Caco-2 (cell line): ENCODE results near the gene ATM. TPM values are rescaled to one million over a fixed set of nuclear protein-coding genes. Genes with fewer than 3 reads are reported as not detected.

Experiments used
- BruUV-seq: library from RNA; stranded (reverse); fragments of 400-500 nt; replicated peaks from 2 replicates; lab custom pipeline; 2021; lab: Mats Ljungman, UMichigan
- CTCF ChIA-PET: fragments of 300-600 bp; sonication (Branson Sonifier 250); formaldehyde crosslinking; loops from one replicate; lab custom pipeline; 2022; ENCODE audit warnings: antibody characterized with exemption; lab: Charles Lee
- POLR2A ChIA-PET: fragments of 300-600 bp; sonication (Branson Sonifier 250); formaldehyde crosslinking; loops from one replicate; lab custom pipeline; 2022; ENCODE audit warnings: antibody characterized with exemption; lab: Charles Lee
- DNase-seq, 2 experiments: peaks; one replicate each; pipeline versions ENCODE4 v3.0.0 to v3.0.0-alpha.2; 2020 to 2022
- H3K27me3 ChIP-seq: replicated peaks from 2 replicates; pipeline ENCODE4 v1.6.0; 2011; ENCODE audit warnings: low read length; ENCODE audit not compliant: control insufficient read depth, insufficient read depth
- H3K36me3 ChIP-seq: 2 replicates; pipeline ENCODE4 v1.5.1; 2011; ENCODE audit warnings: low read length; ENCODE audit not compliant: control insufficient read depth, insufficient read depth
- H3K4me1 ChIP-seq: fragments of 250-450 bp; sonication (Bioruptor Pico); 2 replicates; pipeline ENCODE4 v1.5.1; 2020; ENCODE audit warnings: mild to moderate bottlenecking
- H3K4me3 ChIP-seq: 2 replicates; pipeline ENCODE4 v1.5.1; 2011; ENCODE audit warnings: low read depth, mild to moderate bottlenecking, control low read depth, low read length
- H3K9me3 ChIP-seq: fragments of 250-450 bp; sonication (Bioruptor Pico); 2 replicates; pipeline ENCODE4 v1.5.1; 2020; ENCODE audit warnings: mild to moderate bottlenecking, moderate library complexity
- H3K27ac Mint-ChIP-seq: one replicate; pipeline ENCODE4 v1.8.0; 2022; ENCODE audit warnings: mixed read lengths; ENCODE audit not compliant: unreplicated experiment
- H3K27me3 Mint-ChIP-seq: one replicate; pipeline ENCODE4 v1.8.0; 2022; ENCODE audit warnings: mixed read lengths; ENCODE audit not compliant: insufficient read depth, unreplicated experiment
- H3K36me3 Mint-ChIP-seq: one replicate; pipeline ENCODE4 v1.8.0; 2022; ENCODE audit warnings: mild to moderate bottlenecking, mixed read lengths; ENCODE audit not compliant: insufficient read depth, unreplicated experiment
- H3K4me1 Mint-ChIP-seq: one replicate; pipeline ENCODE4 v1.8.0; 2022; ENCODE audit warnings: low read depth, mixed read lengths; ENCODE audit not compliant: unreplicated experiment
- H3K4me3 Mint-ChIP-seq: one replicate; pipeline ENCODE4 v1.8.0; 2022; ENCODE audit warnings: mild to moderate bottlenecking, moderate library complexity, mixed read lengths; ENCODE audit not compliant: unreplicated experiment
- H3K9me3 Mint-ChIP-seq: one replicate; pipeline ENCODE4 v1.8.0; 2022; ENCODE audit warnings: mixed read lengths; ENCODE audit not compliant: unreplicated experiment
- CTCF ChIP-seq, 2 experiments: fragments of 200-600 bp in 1 of 2; IDR thresholded peaks; 1 replicate in 1 of 2; 2 replicates in 1 of 2; pipeline versions ENCODE4 v1.5.1 to v1.8.0; 2011 to 2022; ENCODE audit warnings: antibody characterized with exemption in 1 of 2, control low read depth in 1 of 2, inconsistent platforms in 1 of 2, low read depth in 1 of 2, low read length in 1 of 2, mild to moderate bottlenecking in 1 of 2, moderate library complexity in 1 of 2; ENCODE audit not compliant: insufficient read depth in 1 of 2, severe bottlenecking in 1 of 2, unreplicated experiment in 1 of 2
- intact Hi-C: fragments of 100-400 bp; cut with micrococcal nuclease; formaldehyde crosslinking; loops from one replicate; pipeline ENCODE4 v1.10.0; 2022; ENCODE audit not compliant: unreplicated experiment
- total RNA-seq: library from RNA; stranded (reverse); gene quantifications from 2 replicates; pipeline ENCODE4 v1.2.3, GENCODE V29; 2022

The ATM gene
- total RNA-seq, 1 experiment from 2014 or later = 77.1 TPM

GRCh38 chr11:108224911-108225786 is 2.3 kb downstream of the ATM start:
- H3K4me3 ChIP-seq = no peak overlapping the region
- H3K36me3 ChIP-seq = peaks cover 4% of the 10 kb centered on the region
- H3K36me3 Mint-ChIP-seq = peaks cover 27% of the 10 kb centered on the region
- DNase-seq = no peak
- peaks cover 8% of the 10 kb centered on the region for H3K4me1 Mint-ChIP-seq
- no TSS peak for BruUV-seq
- no peaks in the 10 kb centered on the region for H3K9me3 Mint-ChIP-seq
- CTCF ChIA-PET = no interaction called here
- intact Hi-C loops = loop anchor here (5.0 kb wide), 1 partner anchor 192 kb away; no protein-coding TSS in a partner anchor
- TF ChIP-seq CTCF (IDR thresholded peaks at IDR 0.05; ENCODE audit: insufficient read depth in 1 of 2, low read depth in 1 of 2, low read length in 1 of 2, severe bottlenecking in 1 of 2, unreplicated experiment in 1 of 2) = no peak
- no peaks in the 10 kb centered on the region for H3K9me3 ChIP-seq
- no peaks in the 10 kb centered on the region for H3K27me3 Mint-ChIP-seq
- no peaks in the 10 kb centered on the region for H3K27me3 ChIP-seq
- no peak overlapping the region for H3K27ac Mint-ChIP-seq
- peaks cover 15% of the 10 kb centered on the region for H3K4me1 ChIP-seq
- POLR2A ChIA-PET = no interaction called here
- no peak overlapping the region for H3K4me3 Mint-ChIP-seq

GRCh38 chr11:108226036-108226435 is 3.2 kb downstream of the ATM start:
- Mint-ChIP-seq H3K4me1 (no peaks in the 10 kb centered on the region), H3K27ac (no peak overlapping the region), H3K4me3 (no peak overlapping the region), H3K27me3 (no peaks in the 10 kb centered on the region), H3K9me3 (no peaks in the 10 kb centered on the region), H3K36me3 (peaks cover 31% of the 10 kb centered on the region)
- Histone ChIP-seq H3K27me3 (no peaks in the 10 kb centered on the region), H3K4me3 (no peak overlapping the region), H3K9me3 (no peaks in the 10 kb centered on the region), H3K36me3 (peaks cover 4% of the 10 kb centered on the region), H3K4me1 (peaks cover 9% of the 10 kb centered on the region)
- no TSS peak for BruUV-seq
- ChIA-PET CTCF (interaction anchor here (0.5 kb wide), 1 partner anchor 13 kb away, joined by 6 read pairs; no protein-coding TSS in a partner anchor), POLR2A (no interaction called here)
- intact Hi-C loops = no loop called here
- no peak for TF ChIP-seq CTCF (IDR thresholded peaks at IDR 0.05; ENCODE audit: insufficient read depth in 1 of 2, low read depth in 1 of 2, low read length in 1 of 2, severe bottlenecking in 1 of 2, unreplicated experiment in 1 of 2)
- no peak for DNase-seq

DNA sequence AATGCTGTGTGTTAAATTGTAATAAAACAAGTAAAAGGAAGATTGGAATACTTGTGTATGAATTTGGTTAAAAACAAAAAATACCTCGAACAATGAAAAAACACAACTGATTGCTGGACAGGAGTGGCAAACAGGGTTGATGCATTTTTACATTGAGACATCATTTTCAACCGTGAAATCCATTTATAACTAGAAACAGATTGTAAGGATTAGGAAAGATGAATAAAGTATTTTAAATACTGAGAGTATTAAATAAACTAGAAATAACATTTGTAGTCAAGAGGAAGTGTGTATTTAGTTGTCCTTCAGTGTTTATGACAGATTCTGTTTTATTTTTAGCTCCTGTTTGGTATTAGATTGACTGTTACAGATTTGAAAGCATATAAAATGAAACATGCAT is 5.4 kb downstream of the ATM start:
- H3K27me3 Mint-ChIP-seq = no peaks in the 10 kb centered on the region
- CTCF ChIA-PET = no interaction called here

More for the DNA sequence above, 5.4 kb downstream of the ATM start:
- DNase-seq = no peak
- no peak overlapping the region for H3K27ac Mint-ChIP-seq
- Histone ChIP-seq H3K9me3 (no peaks in the 10 kb centered on the region), H3K36me3 (peaks cover 4% of the 10 kb centered on the region), H3K4me1 (peaks cover 9% of the 10 kb centered on the region), H3K4me3 (no peak overlapping the region), H3K27me3 (no peaks in the 10 kb centered on the region)
- intact Hi-C loops = no loop called here
- TF ChIP-seq CTCF (IDR thresholded peaks at IDR 0.05; ENCODE audit: insufficient read depth in 1 of 2, low read depth in 1 of 2, low read length in 1 of 2, severe bottlenecking in 1 of 2, unreplicated experiment in 1 of 2) = no peak
- H3K4me1 Mint-ChIP-seq = no peaks in the 10 kb centered on the region
- H3K36me3 Mint-ChIP-seq = peaks cover 46% of the 10 kb centered on the region
- H3K9me3 Mint-ChIP-seq = no peaks in the 10 kb centered on the region
- H3K4me3 Mint-ChIP-seq = no peak overlapping the region
- BruUV-seq = no TSS peak
- POLR2A ChIA-PET = no interaction called here
